Heart left ventricle (tissue), 16 donors: Measurements from ENCODE around the gene FTL. TPM values are rescaled to one million over a fixed set of nuclear protein-coding genes. Genes with fewer than 3 reads are reported as not detected.

Source experiments
- ATAC-seq, 4 donors: fragments of 200-7000 bp; cut with Tn5 transposase; one replicate each; pipeline ENCODE4 v1.9.1; 2020 to 2022; ENCODE audit warnings: moderate library complexity in 4 of 4, mild to moderate bottlenecking in 3 of 4, moderate number of reproducible peaks in 1 of 4
- DNase-seq, 5 donors: peaks; one replicate each; pipeline ENCODE4 v3.0.0-alpha.2; 2020
- H3K27ac ChIP-seq, 12 donors: fragments of 200-600 bp; sonication (generic) in 4 of 12; one replicate each; pipeline versions ENCODE4 v1.5.0 to v1.8.0; 2016 to 2022; ENCODE audit warnings: mild to moderate bottlenecking in 2 of 12
- H3K27me3 ChIP-seq, 9 donors: fragments of 200-600 bp; sonication (generic) in 2 of 9; one replicate each; pipeline versions ENCODE4 v1.5.1 to v1.8.0; 2016 to 2022; ENCODE audit warnings: mild to moderate bottlenecking in 3 of 9
- H3K36me3 ChIP-seq, 9 donors: fragments of 200-600 bp; sonication (generic) in 2 of 9; one replicate each; pipeline versions ENCODE4 v1.5.0 to v1.8.0; 2018 to 2022; ENCODE audit warnings: mild to moderate bottlenecking in 2 of 9
- H3K4me1 ChIP-seq, 12 donors: fragments of 200-600 bp; sonication (generic) in 4 of 12; one replicate each; pipeline versions ENCODE4 v1.5.0 to v1.8.0; 2016 to 2022; ENCODE audit warnings: mild to moderate bottlenecking in 3 of 12
- H3K4me3 ChIP-seq, 12 donors: fragments of 200-600 bp; sonication (generic) in 4 of 12; one replicate each; pipeline versions ENCODE4 v1.5.0 to v1.8.0; 2017 to 2022; ENCODE audit warnings: mild to moderate bottlenecking in 9 of 12, moderate library complexity in 4 of 12
- H3K9me3 ChIP-seq, 12 donors: fragments of 200-600 bp; sonication (generic) in 4 of 12; one replicate each; pipeline versions ENCODE4 v1.5.0 to v1.8.0; 2016 to 2022; ENCODE audit warnings: mild to moderate bottlenecking in 1 of 12
- POLR2A ChIP-seq, 2 donors: fragments of 450-650 bp; IDR thresholded peaks; one replicate each; pipeline ENCODE4 v1.6.1; 2017; ENCODE audit warnings: antibody characterized with exemption in 2 of 2, mild to moderate bottlenecking in 2 of 2, moderate library complexity in 2 of 2
- WGBS, 4 donors: extraction: QIAGEN DNeasy Blood & Tissue Kit in 2 of 4; methylation state at CpG; one replicate each; pipeline versions ENCODE4 v1.1.5 to v1.1.7; 2013 to 2018; 5-methylcytosine and 5-hydroxymethylcytosine counted together
- intact Hi-C, 10 donors: fragments of 100-400 bp; cut with DNase I; formaldehyde crosslinking; loops; one replicate each; pipeline versions ENCODE4 v1.11.1 to v1.14.2; 2022
- microRNA-seq, 4 donors: library from miRNA; unstranded; fragments of <30 nt; microRNA quantifications; one replicate each; pipeline versions ENCODE4 to v1.2.0, GENCODE V29; 2017 to 2020
- polyA plus RNA-seq, 2 donors: library from polyadenylated mRNA; stranded (reverse); fragments of 200-250 nt; gene quantifications; one replicate each; pipeline ENCODE4 v1.2.3, GENCODE V29; 2013
- total RNA-seq, 9 donors: library from RNA; depleted of rRNA in 2 of 9; stranded (reverse); fragments of >200 nt in 2 of 9; fragmentation: NEBNext Ultra II Directional in 3 of 9; extraction: Animal tissue kit (Norgen Biotek cat#: 25700) in 3 of 9; gene quantifications; one replicate each; pipeline versions ENCODE4 v1.1.0 to v1.2.4, GENCODE V29; 2016 to 2023
- TF ChIP-seq, protein P1 (sequence below), 12 donors: fragments of 200-600 bp; sonication (generic) in 4 of 12; IDR thresholded peaks; one replicate each; pipeline versions ENCODE4 v1.5.0 to v1.8.0; 2018 to 2022; ENCODE audit warnings: antibody characterized with exemption in 12 of 12, mild to moderate bottlenecking in 5 of 12
- donor health status: ischemic (EF 13 %, LVEDD 7.1; RV severe dilation, severe dysfunction).
- donor health status: healthy with polysubstance abuse.
- donor health status: DM: no; HTN: yes; CAD: no.
- donor health status: DM: no; HTN: no; CAD: no.
- donor health status: ischemic (EF 25% LVEDD 6.9; RV normal size, moderate dysfunction).
- donor health status: ischemic (EF 25% LVEDD 5.7; RV mildly dilated, moderate dysfunction).
- donor health status: healthy.
- donor health status: DM: yes; HTN: yes; CAD: no.
- donor health status: ischemic (EF 35%, LVEDD 5.7; RV mildly dilated, moderate dysfunction).
- donor health status: nonischemic (EF 11% LVEDD 7.7; RV severe dilation, severe dysfunction).
- donor health status: DM: yes; HTN: yes; CAD: no.
- donor health status: PGD.
- donor health status: ischemic (EF 29% LVEDD 5.4; RV normal size, mild dysfunction).
- donor health status: nonischemic (EF 23%, LVEDD 6.1; RV moderate dilation, normal function).

FTL gene
- total and polyA plus RNA-seq, 11 donors, result 484 to 6,770 (median 857) TPM

DNA sequence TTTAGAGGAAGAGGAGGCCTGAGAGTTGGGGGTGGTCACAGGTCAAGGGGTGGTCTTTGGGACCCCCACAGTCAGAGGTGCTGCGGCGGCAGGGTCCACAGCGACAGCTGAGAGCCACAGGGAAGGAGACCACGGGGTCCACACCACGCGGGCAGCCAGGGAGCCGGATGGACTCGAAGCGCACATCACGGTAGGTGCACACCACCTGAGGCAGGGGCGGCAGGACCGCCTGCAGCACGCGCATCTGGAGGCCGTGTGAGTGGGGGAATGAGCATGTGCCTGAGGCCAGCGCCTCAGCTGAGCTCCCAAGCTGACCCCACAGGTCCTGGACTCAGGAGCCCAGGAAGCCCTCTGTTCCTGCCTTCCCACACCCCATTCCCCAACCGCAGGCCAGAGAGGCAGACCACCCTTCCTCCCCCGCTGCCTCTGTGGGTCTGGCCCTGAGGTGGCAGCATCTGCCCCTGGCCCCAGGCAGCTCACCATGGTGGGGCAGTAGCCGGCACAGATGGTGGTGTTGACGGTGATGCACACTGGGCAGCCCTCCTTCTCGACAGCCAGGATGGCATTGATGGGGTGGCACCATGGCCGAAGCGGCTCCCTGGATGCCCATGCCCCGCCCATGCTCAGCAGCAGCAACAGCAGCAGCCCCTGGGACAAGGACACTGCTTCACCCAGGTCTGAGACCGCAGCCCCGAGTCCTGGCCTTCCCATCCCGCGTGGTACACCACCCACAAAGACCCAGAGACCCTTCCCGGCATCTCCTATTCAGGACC lies 51.1 kb downstream of the FTL start:
- 95 to 100% (median 96%) methylated on average over 11 to 26 of the region's 29 CpGs for WGBS, 4 donors
- intact Hi-C loops, result no loop called here

More for the DNA sequence above, 51.1 kb downstream of the FTL start:
- Histone ChIP-seq H3K4me1 (peaks cover 0 to 29% (median 16%) of the 10 kb centered on the region in 12 donors), H3K4me3 (no peak overlapping the region), H3K9me3 (no peaks in the 10 kb centered on the region), H3K27ac (no peak overlapping the region), H3K27me3 (peaks cover 0 to 25% (median 0%) of the 10 kb centered on the region in 9 donors), H3K36me3 (peaks cover 0 to 47% (median 26%) of the 10 kb centered on the region in 9 donors)
- ATAC-seq (no peak), DNase-seq (no peak)
- TF ChIP-seq, protein P1, sequence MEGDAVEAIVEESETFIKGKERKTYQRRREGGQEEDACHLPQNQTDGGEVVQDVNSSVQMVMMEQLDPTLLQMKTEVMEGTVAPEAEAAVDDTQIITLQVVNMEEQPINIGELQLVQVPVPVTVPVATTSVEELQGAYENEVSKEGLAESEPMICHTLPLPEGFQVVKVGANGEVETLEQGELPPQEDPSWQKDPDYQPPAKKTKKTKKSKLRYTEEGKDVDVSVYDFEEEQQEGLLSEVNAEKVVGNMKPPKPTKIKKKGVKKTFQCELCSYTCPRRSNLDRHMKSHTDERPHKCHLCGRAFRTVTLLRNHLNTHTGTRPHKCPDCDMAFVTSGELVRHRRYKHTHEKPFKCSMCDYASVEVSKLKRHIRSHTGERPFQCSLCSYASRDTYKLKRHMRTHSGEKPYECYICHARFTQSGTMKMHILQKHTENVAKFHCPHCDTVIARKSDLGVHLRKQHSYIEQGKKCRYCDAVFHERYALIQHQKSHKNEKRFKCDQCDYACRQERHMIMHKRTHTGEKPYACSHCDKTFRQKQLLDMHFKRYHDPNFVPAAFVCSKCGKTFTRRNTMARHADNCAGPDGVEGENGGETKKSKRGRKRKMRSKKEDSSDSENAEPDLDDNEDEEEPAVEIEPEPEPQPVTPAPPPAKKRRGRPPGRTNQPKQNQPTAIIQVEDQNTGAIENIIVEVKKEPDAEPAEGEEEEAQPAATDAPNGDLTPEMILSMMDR (IDR thresholded peaks at IDR 0.05), result no peak
- TF ChIP-seq POLR2A (IDR thresholded peaks at IDR 0.05), result no peak

Small RNA genes within 50 kb of the gene (microRNA-seq; reads per million reads assigned to microRNA genes)
- 0 to 0.26 (median 0) reads per million in 4 donors for gene MIR6798

Other genes with a start within 250 kb of the FTL start
- 1 to 10 TPM in 7 of 9 donors, under 1 TPM in 2; 0.65 to 5.5 (median 1.7) TPM for gene MAMSTR, start 245.6 kb upstream of the FTL start, total RNA-seq
- gene MAMSTR, start 245.6 kb upstream of the FTL start, polyA plus RNA-seq, result 1 to 10 TPM; 2.0 to 3.7 TPM
- 10 to 100 TPM; 10.0 to 28.1 (median 15.3) TPM for gene RASIP1, start 224.7 kb upstream of the FTL start, total RNA-seq
- gene RASIP1, start 224.7 kb upstream of the FTL start, polyA plus RNA-seq, result 10 to 100 TPM; 14.6 to 15.7 TPM
- under 1 TPM; 0.13 to 0.56 (median 0.42) TPM for gene IZUMO1, start 218.4 kb upstream of the FTL start, total RNA-seq
- gene IZUMO1, start 218.4 kb upstream of the FTL start, polyA plus RNA-seq, result under 1 TPM; 0.53 to 0.93 TPM
- gene FUT1, start 212.7 kb upstream of the FTL start, total RNA-seq, result 1 to 10 TPM; 1.8 to 6.2 (median 2.7) TPM
- gene FUT1, start 212.7 kb upstream of the FTL start, polyA plus RNA-seq, result 1 to 10 TPM; 2.3 to 3.0 TPM
- not detected for gene FGF21, start 209.8 kb upstream of the FTL start, total RNA-seq
- not detected for gene FGF21, start 209.8 kb upstream of the FTL start, polyA plus RNA-seq
- gene BCAT2, start 154.3 kb upstream of the FTL start, total RNA-seq, result 100 to 1,000 TPM in 1 of 9 donors, 10 to 100 TPM in 8; 39.8 to 103 (median 61.7) TPM
- gene BCAT2, start 154.3 kb upstream of the FTL start, polyA plus RNA-seq, result 10 to 100 TPM; 62.5 to 84.7 TPM
- gene HSD17B14, start 128.8 kb upstream of the FTL start, total RNA-seq, result 1 to 10 TPM in 8 of 9 donors, not detected in 1; 1.2 to 5.4 (median 3.3) TPM
- gene HSD17B14, start 128.8 kb upstream of the FTL start, polyA plus RNA-seq, result 1 to 10 TPM; 1.6 to 2.7 TPM
- gene PLEKHA4, start 96.7 kb upstream of the FTL start, total RNA-seq, result 10 to 100 TPM in 8 of 9 donors, 1 to 10 TPM in 1; 7.5 to 66.9 (median 24.8) TPM
- 10 to 100 TPM; 28.6 to 32.0 TPM for gene PLEKHA4, start 96.7 kb upstream of the FTL start, polyA plus RNA-seq
- gene PPP1R15A, start 92.9 kb upstream of the FTL start, total RNA-seq, result 10 to 100 TPM; 51.7 to 88.2 (median 62.6) TPM
- gene PPP1R15A, start 92.9 kb upstream of the FTL start, polyA plus RNA-seq, result 100 to 1,000 TPM in 1 of 2 donors, 10 to 100 TPM in 1; 86.6 to 181 TPM
- 1 to 10 TPM in 1 of 9 donors, under 1 TPM in 5, not detected in 3; 0.21 to 1.1 (median 0.32) TPM for gene TULP2, start 66.6 kb upstream of the FTL start, total RNA-seq
- under 1 TPM in 1 of 2 donors, not detected in 1; 0.26 TPM for gene TULP2, start 66.6 kb upstream of the FTL start, polyA plus RNA-seq
- gene NUCB1, start 65.0 kb upstream of the FTL start, total RNA-seq, result 100 to 1,000 TPM; 200 to 428 (median 286) TPM
- gene NUCB1, start 65.0 kb upstream of the FTL start, polyA plus RNA-seq, result 100 to 1,000 TPM; 179 to 384 TPM
- gene DHDH, start 31.6 kb upstream of the FTL start, total RNA-seq, result under 1 TPM in 1 of 9 donors, not detected in 8; 0.49 TPM
- gene DHDH, start 31.6 kb upstream of the FTL start, polyA plus RNA-seq, result under 1 TPM in 1 of 2 donors, not detected in 1; 0.15 TPM
- gene BAX, start 10.4 kb upstream of the FTL start, total RNA-seq, result 10 to 100 TPM; 17.9 to 68.4 (median 23.1) TPM
- 10 to 100 TPM; 21.1 to 34.4 TPM for gene BAX, start 10.4 kb upstream of the FTL start, polyA plus RNA-seq
- 100 to 1,000 TPM; 125 to 264 (median 173) TPM for gene GYS1, start 28.0 kb downstream of the FTL start, total RNA-seq
- gene GYS1, start 28.0 kb downstream of the FTL start, polyA plus RNA-seq, result 100 to 1,000 TPM; 114 to 154 TPM
- gene RUVBL2, start 28.6 kb downstream of the FTL start, total RNA-seq, result 10 to 100 TPM; 41.4 to 93.9 (median 50.9) TPM
- gene RUVBL2, start 28.6 kb downstream of the FTL start, polyA plus RNA-seq, result 100 to 1,000 TPM in 1 of 2 donors, 10 to 100 TPM in 1; 68.0 to 109 TPM
- not detected for gene LHB, start 51.8 kb downstream of the FTL start, total RNA-seq
- not detected for gene LHB, start 51.8 kb downstream of the FTL start, polyA plus RNA-seq
- not detected for gene CGB3, start 59.0 kb downstream of the FTL start, total RNA-seq
- gene CGB3, start 59.0 kb downstream of the FTL start, polyA plus RNA-seq, result not detected
- gene CGB2, start 66.6 kb downstream of the FTL start, total RNA-seq, result not detected
- not detected for gene CGB2, start 66.6 kb downstream of the FTL start, polyA plus RNA-seq
- not detected for gene CGB1, start 71.6 kb downstream of the FTL start, total RNA-seq
- not detected for gene CGB1, start 71.6 kb downstream of the FTL start, polyA plus RNA-seq
- gene CGB5, start 78.5 kb downstream of the FTL start, total RNA-seq, result not detected
- gene CGB5, start 78.5 kb downstream of the FTL start, polyA plus RNA-seq, result not detected
- not detected for gene CGB8, start 83.8 kb downstream of the FTL start, total RNA-seq
- not detected for gene CGB8, start 83.8 kb downstream of the FTL start, polyA plus RNA-seq
- gene CGB7, start 92.4 kb downstream of the FTL start, total RNA-seq, result under 1 TPM in 1 of 9 donors, not detected in 8; 0.27 TPM
- under 1 TPM; 0.08 TPM for gene CGB7, start 92.4 kb downstream of the FTL start, polyA plus RNA-seq
- gene NTF4, start 99.5 kb downstream of the FTL start, total RNA-seq, result not detected
- gene NTF4, start 99.5 kb downstream of the FTL start, polyA plus RNA-seq, result under 1 TPM in 1 of 2 donors, not detected in 1; 0.76 TPM
- 1 to 10 TPM in 2 of 9 donors, under 1 TPM in 7; 0.12 to 1.6 (median 0.36) TPM for gene KCNA7, start 107.4 kb downstream of the FTL start, total RNA-seq
- gene KCNA7, start 107.4 kb downstream of the FTL start, polyA plus RNA-seq, result 1 to 10 TPM in 1 of 2 donors, under 1 TPM in 1; 0.07 to 2.2 TPM
- gene SNRNP70, start 120.1 kb downstream of the FTL start, total RNA-seq, result 100 to 1,000 TPM in 4 of 9 donors, 10 to 100 TPM in 5; 61.6 to 115 (median 92.2) TPM
- 100 to 1,000 TPM in 1 of 2 donors, 10 to 100 TPM in 1; 96.6 to 163 TPM for gene SNRNP70, start 120.1 kb downstream of the FTL start, polyA plus RNA-seq
- 10 to 100 TPM; 13.4 to 55.8 (median 22.6) TPM for gene LIN7B, start 149.1 kb downstream of the FTL start, total RNA-seq
- gene LIN7B, start 149.1 kb downstream of the FTL start, polyA plus RNA-seq, result 10 to 100 TPM; 12.6 to 40.5 TPM
- 1 to 10 TPM in 6 of 9 donors, under 1 TPM in 3; 0.69 to 3.1 (median 1.3) TPM for gene C19orf73, start 153.8 kb downstream of the FTL start, total RNA-seq
- 1 to 10 TPM; 1.4 to 3.8 TPM for gene C19orf73, start 153.8 kb downstream of the FTL start, polyA plus RNA-seq
- 1 to 10 TPM; 2.7 to 7.7 (median 5.1) TPM for gene PPFIA3, start 154.2 kb downstream of the FTL start, total RNA-seq
- 10 to 100 TPM in 1 of 2 donors, 1 to 10 TPM in 1; 7.4 to 12.8 TPM for gene PPFIA3, start 154.2 kb downstream of the FTL start, polyA plus RNA-seq
- 1,000 to 10,000 TPM in 4 of 9 donors, 100 to 1,000 TPM in 5; 544 to 1,953 (median 875) TPM for gene HRC, start 190.1 kb downstream of the FTL start, total RNA-seq
- gene HRC, start 190.1 kb downstream of the FTL start, polyA plus RNA-seq, result 100 to 1,000 TPM; 267 to 867 TPM
- 10 to 100 TPM; 19.3 to 34.5 (median 25.8) TPM for gene TRPM4, start 192.5 kb downstream of the FTL start, total RNA-seq
- 10 to 100 TPM; 16.8 to 45.3 TPM for gene TRPM4, start 192.5 kb downstream of the FTL start, polyA plus RNA-seq